H1 (cell line): ENCODE data around the gene PRR35. TPM values are rescaled to one million over a fixed set of nuclear protein-coding genes. Genes with fewer than 3 reads are reported as not detected.

ENCODE experiments used
- CTCF ChIA-PET: fragments of 300-600 bp; sonication (Branson Sonifier 250); formaldehyde crosslinking; loops from one replicate; lab custom pipeline; 2021; ENCODE audit not compliant: partially characterized antibody; lab: Charles Lee
- POLR2A ChIA-PET: fragments of 300-600 bp; sonication (Branson Sonifier 250); formaldehyde crosslinking; loops from one replicate; lab custom pipeline; 2021; ENCODE audit warnings: inconsistent platforms; ENCODE audit not compliant: partially characterized antibody; lab: Charles Lee
- DNase-seq, 2 experiments: peaks; one replicate each; pipeline versions ENCODE4 v3.0.0 to v3.0.0-alpha.2; 2010 to 2022; ENCODE audit warnings: low spot score in 2 of 2, low read depth in 1 of 2, mixed read lengths in 1 of 2
- FAIRE-seq: peaks from 2 replicates; lab custom pipeline; 2011; peaks lifted over from hg19 to GRCh38; lab: Jason Lieb, UNC
- H2AFZ ChIP-seq: 2 replicates; pipeline ENCODE4 v1.8.1; 2012; ENCODE audit warnings: low read length, inconsistent platforms
- H2AK5ac ChIP-seq: 2 replicates; pipeline ENCODE4 v1.6.1; 2013; ENCODE audit warnings: low read depth, low read length
- H2BK120ac ChIP-seq: replicated peaks from 2 replicates; pipeline ENCODE3; 2013; ENCODE audit warnings: low read depth, low read length, inconsistent platforms
- H2BK12ac ChIP-seq: 2 replicates; pipeline ENCODE4 v1.6.1; 2013; ENCODE audit warnings: low read depth, low read length
- H2BK15ac ChIP-seq: 2 replicates; pipeline ENCODE4 v1.6.1; 2013; ENCODE audit warnings: low read length
- H2BK20ac ChIP-seq: 2 replicates; pipeline ENCODE4 v1.6.1; 2013; ENCODE audit warnings: low read length
- H2BK5ac ChIP-seq: 2 replicates; pipeline ENCODE4 v1.6.1; 2013; ENCODE audit warnings: low read depth, low read length
- H3K14ac ChIP-seq: 2 replicates; pipeline ENCODE4 v1.6.1; 2013; ENCODE audit warnings: inconsistent platforms; ENCODE audit not compliant: insufficient read length
- H3K18ac ChIP-seq: 2 replicates; pipeline ENCODE4 v1.6.1; 2013; ENCODE audit warnings: low read length; ENCODE audit errors: extremely low read depth
- H3K23ac ChIP-seq: 2 replicates; pipeline ENCODE4 v1.6.1; 2013; ENCODE audit warnings: inconsistent platforms; ENCODE audit not compliant: insufficient read length
- H3K23me2 ChIP-seq: 2 replicates; pipeline ENCODE4 v1.6.1; 2013; ENCODE audit warnings: low read depth, low read length
- H3K27ac ChIP-seq: 2 replicates; pipeline ENCODE4 v1.6.1; 2011; ENCODE audit warnings: low read depth, low read length, inconsistent platforms
- H3K27me3 ChIP-seq, 4 experiments: replicated peaks in 1 of 4; 1 replicate in 1 of 4; 2 replicates in 3 of 4; pipeline versions ENCODE4 v1.6.1 to v1.8.1; 2011 to 2013; ENCODE audit warnings: low read length in 3 of 4, mild to moderate bottlenecking in 3 of 4, inconsistent platforms in 2 of 4, mixed read lengths in 2 of 4, moderate library complexity in 1 of 4; ENCODE audit not compliant: control insufficient read depth in 3 of 4, insufficient read depth in 3 of 4; ENCODE audit errors: extremely low read depth in 1 of 4
- H3K36me3 ChIP-seq, 4 experiments: 2 replicates each; pipeline versions ENCODE4 v1.6.1 to v1.8.1; 2011 to 2013; ENCODE audit warnings: mild to moderate bottlenecking in 4 of 4, low read length in 3 of 4, moderate library complexity in 2 of 4, control low read depth in 1 of 4, inconsistent platforms in 1 of 4; ENCODE audit not compliant: insufficient read depth in 4 of 4, control insufficient read depth in 2 of 4
- H3K4ac ChIP-seq: replicated peaks from 2 replicates; pipeline ENCODE3; 2013; ENCODE audit warnings: low read length, low read depth, mixed read lengths, inconsistent platforms; ENCODE audit not compliant: insufficient read length
- H3K4me1 ChIP-seq, 4 experiments: replicated peaks in 1 of 4; 1 replicate in 1 of 4; 2 replicates in 3 of 4; pipeline versions ENCODE4 v1.6.1 to v1.8.1; 2011 to 2013; ENCODE audit warnings: low read length in 3 of 4, inconsistent platforms in 2 of 4, mixed read lengths in 1 of 4; ENCODE audit not compliant: insufficient read depth in 4 of 4, control insufficient read depth in 3 of 4
- H3K4me2 ChIP-seq, 2 experiments: 2 replicates each; pipeline versions ENCODE4 v1.6.1 to v1.8.1; 2011 to 2013; ENCODE audit warnings: low read depth in 2 of 2, low read length in 2 of 2, control low read depth in 1 of 2, inconsistent platforms in 1 of 2, mild to moderate bottlenecking in 1 of 2; ENCODE audit not compliant: insufficient read depth in 1 of 2
- H3K4me3 ChIP-seq, 4 experiments: fragments of 200-600, 300-600 bp in 1 of 4; sonication (generic), shearing (Covaris generic), sonication (Bioruptor Twin) in 1 of 4; 2 replicates each; pipeline versions ENCODE4 v1.5.1 to v1.8.1; 2011 to 2016; ENCODE audit warnings: low read length in 4 of 4, low read depth in 3 of 4, control low read depth in 2 of 4, inconsistent platforms in 2 of 4, mild to moderate bottlenecking in 2 of 4, mixed read lengths in 1 of 4, moderate library complexity in 1 of 4; ENCODE audit not compliant: insufficient read depth in 2 of 4; ENCODE audit errors: extremely low read depth in 1 of 4
- H3K56ac ChIP-seq: replicated peaks from 2 replicates; pipeline ENCODE3; 2013; ENCODE audit warnings: low read depth, mild to moderate bottlenecking, mixed read lengths, low read length, inconsistent platforms; ENCODE audit not compliant: insufficient read length
- H3K79me1 ChIP-seq: 2 replicates; pipeline ENCODE4 v1.6.1; 2013; ENCODE audit warnings: low read depth, low read length, control low read depth
- H3K79me2 ChIP-seq, 2 experiments: 2 replicates each; pipeline versions ENCODE4 v1.6.1 to v1.8.1; 2012 to 2013; ENCODE audit warnings: low read length in 2 of 2, mild to moderate bottlenecking in 2 of 2, inconsistent platforms in 1 of 2; ENCODE audit not compliant: insufficient read depth in 2 of 2, control insufficient read depth in 1 of 2
- H3K9ac ChIP-seq, 4 experiments: replicated peaks in 1 of 4; 1 replicate in 1 of 4; 2 replicates in 3 of 4; pipeline versions ENCODE4 v1.6.1 to v1.8.1; 2011 to 2013; ENCODE audit warnings: low read depth in 3 of 4, low read length in 3 of 4, control low read depth in 2 of 4, mild to moderate bottlenecking in 2 of 4, moderate library complexity in 2 of 4, inconsistent platforms in 1 of 4; ENCODE audit errors: extremely low read depth in 1 of 4
- H3K9me3 ChIP-seq, 2 experiments: 2 replicates each; pipeline versions ENCODE4 v1.6.1 to v1.8.1; 2012 to 2013; ENCODE audit warnings: mild to moderate bottlenecking in 2 of 2, moderate library complexity in 2 of 2, control low read depth in 1 of 2, inconsistent platforms in 1 of 2, low read depth in 1 of 2, low read length in 1 of 2, mixed read lengths in 1 of 2; ENCODE audit not compliant: insufficient read depth in 2 of 2
- H4K20me1 ChIP-seq, 2 experiments: replicated peaks in 1 of 2; 2 replicates each; pipeline versions ENCODE3 to v1.8.1; 2011 to 2013; ENCODE audit warnings: inconsistent platforms in 2 of 2, low read length in 2 of 2, mild to moderate bottlenecking in 1 of 2; ENCODE audit not compliant: insufficient read depth in 2 of 2, control insufficient read depth in 1 of 2
- H4K5ac ChIP-seq: 2 replicates; pipeline ENCODE4 v1.6.1; 2013; ENCODE audit warnings: low read length, low read depth, mixed read lengths, inconsistent platforms; ENCODE audit not compliant: insufficient read length
- H4K8ac ChIP-seq: 2 replicates; pipeline ENCODE4 v1.8.0; 2013; ENCODE audit warnings: mild to moderate bottlenecking, moderate library complexity, low read length, inconsistent platforms; ENCODE audit not compliant: insufficient read depth; ENCODE audit errors: extremely low read depth
- H4K91ac ChIP-seq: replicated peaks from 2 replicates; pipeline ENCODE3; 2013; ENCODE audit warnings: low read length, mixed read lengths, inconsistent platforms; ENCODE audit not compliant: insufficient read length
- CEBPB ChIP-seq: IDR thresholded peaks from 2 replicates; pipeline ENCODE4 v1.6.1; 2012; ENCODE audit warnings: low read depth, low read length
- TAF1 ChIP-seq: IDR thresholded peaks from 2 replicates; pipeline ENCODE4 v1.6.1; 2011; ENCODE audit warnings: mild to moderate bottlenecking, low read depth, low read length
- WGBS, 2 experiments: shearing (Covaris generic) in 1 of 2; methylation state at CpG; one replicate each; pipeline versions ENCODE4 v1.1.6 to v1.1.7; 2013 to 2015; ENCODE audit warnings: low lambda C conversion rate in 2 of 2, mixed read lengths in 2 of 2, inconsistent platforms in 1 of 2, low coverage in 1 of 2, missing lambda C conversion rate in 1 of 2; ENCODE audit not compliant: insufficient replicate concordance in 2 of 2, insufficient coverage in 1 of 2, insufficient read length in 1 of 2; ENCODE audit errors: extremely low coverage in 1 of 2, missing lambda C conversion rate in 1 of 2; 5-methylcytosine and 5-hydroxymethylcytosine counted together
- polyA plus RNA-seq, 7 experiments: library from polyadenylated mRNA; depleted of rRNA in 3 of 7; stranded (reverse) in 5 of 7; unstranded in 2 of 7; fragments of >200 nt in 5 of 7; fragments of 200-250 nt in 2 of 7; gene quantifications; 1 replicate in 5 of 7; 2 replicates in 1 of 7; 4 replicates in 1 of 7; pipeline versions ENCODE4 v1.2.1 to v1.2.3, GENCODE V29; 2011 to 2013; ENCODE audit warnings: missing spikeins in 2 of 7, mixed read lengths in 2 of 7
- total RNA-seq: library from RNA; stranded (reverse); fragmentation: NEBNext Ultra II Directional; extraction: Animal tissue kit (Norgen Biotek cat#: 25700); gene quantifications from 2 replicates; pipeline ENCODE4 v1.2.1, GENCODE V29; 2021

Gene PRR35
- total and polyA plus RNA-seq, 2 of the 8 experiments (the other 6 are each of a cell fraction or from before 2014, with no cell fraction given): 0.38 to 0.50 TPM

DNA sequence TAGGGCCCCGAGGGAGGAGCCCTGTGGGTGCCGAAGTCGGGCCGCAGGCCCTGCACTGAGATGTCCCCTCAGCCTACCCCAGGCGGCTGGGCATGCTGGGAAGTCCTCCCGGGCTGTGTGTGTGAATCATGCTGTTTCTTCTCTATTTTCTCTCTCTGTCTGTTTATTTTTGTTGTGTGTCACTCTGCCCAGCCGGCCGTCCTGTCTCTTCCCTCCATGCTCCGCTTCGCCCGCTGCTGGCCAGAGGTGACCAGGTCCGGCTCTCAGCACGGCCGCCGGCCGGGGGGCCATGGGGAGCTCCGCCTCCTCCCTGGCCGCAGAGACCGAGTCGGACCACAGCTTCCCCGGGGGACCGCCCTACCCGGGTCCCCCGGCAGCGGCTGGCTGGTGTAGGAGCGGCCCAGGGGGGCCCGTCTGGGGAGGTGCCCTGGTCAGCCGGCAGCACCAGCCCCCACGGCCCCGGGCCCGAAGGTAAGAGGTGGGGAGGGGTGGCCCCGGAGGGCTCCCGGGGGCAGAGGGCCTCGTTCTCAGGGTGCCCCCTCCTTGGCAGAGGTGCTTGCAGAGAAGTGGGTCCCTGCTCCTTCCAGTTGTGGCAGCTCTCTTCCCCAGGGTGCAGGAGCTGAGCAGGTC lies 20.2 kb upstream of the PRR35 start:
- Histone ChIP-seq H4K5ac (no peak overlapping the region), H4K8ac (no peak overlapping the region), H3K4me2 (no peak overlapping the region), H2BK5ac (no peak overlapping the region), H2BK20ac (no peak overlapping the region), H3K79me1 (peaks cover 13% of the 10 kb centered on the region), H3K14ac (no peak overlapping the region), H3K18ac (no peak overlapping the region), H3K23me2 (no peaks in the 10 kb centered on the region), H3K4me3 (no peak overlapping the region), H2AFZ (no peak overlapping the region), H4K20me1 (peaks cover 3 to 25% of the 10 kb centered on the region in 2 experiments), H3K36me3 (no peaks in the 10 kb centered on the region; a peak in 2 of 8 replicates), H3K4me1 (no peaks in the 10 kb centered on the region), H4K91ac (no peak overlapping the region), H2BK120ac (no peak overlapping the region), H2BK12ac (no peak overlapping the region), H3K56ac (no peak overlapping the region), H3K9me3 (no peaks in the 10 kb centered on the region; a peak in 1 of 4 replicates), H3K27ac (no peak overlapping the region), H3K79me2 (peaks cover 0 to 37% of the 10 kb centered on the region in 2 experiments; a peak in 2 of 4 replicates), H2AK5ac (no peak overlapping the region), H3K27me3 (no peaks in the 10 kb centered on the region), H3K9ac (no peak overlapping the region), H3K4ac (no peak overlapping the region), H3K23ac (no peak overlapping the region), H2BK15ac (no peak overlapping the region)
- FAIRE-seq (no peak), DNase-seq (no peak)
- 95% methylated on average over 24 of the region's 34 CpGs; no CpG with 5 or more reads in 1 of the 2 experiments for WGBS, 2 experiments
- POLR2A ChIA-PET: interaction anchor here (1.4 to 1.6 kb wide), 3 partner anchors 9 to 31 kb away, joined by 3 to 6 read pairs (median 5); no protein-coding TSS in a partner anchor
- CTCF ChIA-PET: interaction anchor here (0.6 to 2.9 kb wide), 8 partner anchors 9 to 109 kb away, joined by 3 to 17 read pairs (median 4); partner anchors contain the start of gene WDR90
- TF ChIP-seq CEBPB (no peak), TAF1 (no peak)
